Measurements from ENCODE around the gene ADAMTS3. TPM values are rescaled to one million over a fixed set of nuclear protein-coding genes. Genes with fewer than 3 reads are reported as not detected.

Gene ADAMTS3
- total RNA-seq: 0.33 and 0.34 TPM in 2 replicates

DNA sequence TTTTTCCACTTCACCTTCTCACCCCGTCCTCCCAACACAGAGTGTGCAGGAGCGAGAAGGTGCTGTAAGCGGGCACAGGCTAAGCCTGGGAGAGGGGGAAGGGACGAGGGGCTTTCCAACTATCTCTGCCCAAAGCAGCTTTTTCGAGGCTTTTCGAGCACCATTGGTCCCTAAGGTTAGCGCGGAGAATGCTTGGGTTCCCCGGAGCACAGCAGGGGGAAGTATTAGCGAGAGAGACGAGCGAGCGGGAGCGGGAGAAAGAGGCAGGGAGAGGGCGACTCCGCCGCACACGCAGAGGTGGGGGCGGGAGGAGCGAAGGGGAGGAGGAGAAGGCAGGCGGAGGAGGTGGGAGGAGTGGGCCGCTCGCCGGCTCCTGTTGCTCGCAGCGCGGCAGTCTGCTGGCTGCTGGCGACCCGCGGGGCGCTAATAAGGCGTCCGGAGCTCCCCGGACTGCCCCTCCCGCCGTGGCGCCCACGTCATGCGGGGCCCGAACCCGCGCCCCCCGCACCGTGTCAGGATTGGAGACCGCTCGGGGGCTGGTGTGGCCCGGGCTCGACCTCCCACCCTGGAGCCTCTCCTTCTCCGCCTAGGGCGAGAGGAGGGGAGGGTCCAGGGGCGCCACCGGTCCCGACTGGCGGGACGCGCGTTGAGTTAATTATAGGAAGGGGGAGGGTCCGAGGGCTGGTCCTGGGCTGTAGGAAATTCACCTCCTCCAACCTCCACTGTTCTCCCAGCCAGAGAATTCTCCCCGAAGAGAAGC, at the start of gene ADAMTS3:
Gene ADAMTS3 (minus strand): TSS at position 263 of the 760 bp plus-strand sequence. CDS start 459 bp downstream, outside the sequence.

